Tibial artery (tissue), 4 donors: ENCODE measurements around the gene ITGB1BP1.

Experiments used
- DNase-seq, 2 donors: peaks; one replicate each; pipeline ENCODE4 v3.0.0-alpha.2; 2019
- H3K27ac ChIP-seq, 2 donors: fragments of 200-600 bp; sonication (generic) in 1 of 2; 1 replicate in 1 of 2; 2 replicates in 1 of 2; pipeline ENCODE4 v1.5.1; 2018 to 2019; ENCODE audit warnings: mild to moderate bottlenecking in 1 of 2
- H3K27me3 ChIP-seq, 2 donors: fragments of 200-600 bp; sonication (generic) in 1 of 2; one replicate each; pipeline versions ENCODE4 v1.5.1 to v1.6.0; 2016 to 2019
- H3K36me3 ChIP-seq, 3 donors: fragments of 200-600 bp; sonication (generic) in 2 of 3; one replicate each; pipeline ENCODE4 v1.5.1; 2016 to 2019; ENCODE audit warnings: mild to moderate bottlenecking in 2 of 3
- H3K4me1 ChIP-seq, 4 donors: fragments of 200-600 bp; sonication (generic) in 2 of 4; 1 replicate in 3 of 4; 2 replicates in 1 of 4; pipeline ENCODE4 v1.5.1; 2016 to 2019
- H3K4me3 ChIP-seq, 2 donors: fragments of 200-600 bp; sonication (generic) in 1 of 2; 1 replicate in 1 of 2; 2 replicates in 1 of 2; pipeline ENCODE4 v1.5.1; 2018 to 2019; ENCODE audit warnings: mild to moderate bottlenecking in 2 of 2
- H3K9me3 ChIP-seq, 3 donors: fragments of 200-600 bp; sonication (generic) in 1 of 3; one replicate each; pipeline ENCODE4 v1.5.1; 2016 to 2019
- intact Hi-C: fragments of 100-400 bp; cut with DNase I; formaldehyde crosslinking; loops from one replicate; pipeline ENCODE4 v1.15.0; 2023; ENCODE audit warnings: low total_unique reads
- TF ChIP-seq, protein P1 (sequence below), 2 experiments: fragments of 200-600 bp in 1 of 2; fragments of 450-650 bp in 1 of 2; IDR thresholded peaks; one replicate each; pipeline ENCODE4 v1.5.1; 2017 to 2019; ENCODE audit warnings: antibody characterized with exemption in 2 of 2, mild to moderate bottlenecking in 1 of 2, moderate library complexity in 1 of 2

ITGB1BP1 gene

DNA sequence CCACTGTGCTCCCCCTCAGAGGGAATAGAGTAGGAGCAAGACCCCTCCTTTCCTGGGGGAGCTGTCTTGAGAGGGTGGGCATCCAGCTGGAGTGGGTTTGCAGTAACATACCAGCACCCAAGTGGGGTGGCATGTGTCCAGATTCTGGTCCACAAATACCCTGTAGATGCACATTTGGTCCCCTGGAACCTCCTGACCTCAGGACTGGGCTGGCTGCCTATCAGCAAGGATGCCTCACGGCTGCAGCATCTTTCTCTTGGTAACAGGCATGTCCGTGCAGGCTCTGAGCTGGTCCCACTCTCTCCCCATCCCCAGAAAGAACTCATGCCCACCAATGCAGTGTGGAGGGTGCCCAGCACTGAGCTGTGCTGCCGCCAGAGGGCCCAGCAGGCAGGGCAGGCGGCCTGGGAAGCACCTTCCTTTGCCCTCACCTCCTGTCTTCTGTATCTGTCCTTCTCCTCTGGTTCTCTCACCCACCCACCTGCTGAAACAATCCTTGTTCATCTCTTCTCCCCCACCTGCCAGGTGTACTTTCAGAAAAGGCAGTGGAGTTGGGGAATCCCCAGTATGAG, 47.4 kb downstream of the ITGB1BP1 start:
- Histone ChIP-seq H3K27ac (no peak overlapping the region), H3K9me3 (no peaks in the 10 kb centered on the region), H3K4me3 (no peak overlapping the region), H3K4me1 (peaks cover 0 to 31% (median 3%) of the 10 kb centered on the region in 4 donors), H3K36me3 (peaks cover 9 to 82% (median 54%) of the 10 kb centered on the region in 3 donors), H3K27me3 (no peaks in the 10 kb centered on the region)
- TF ChIP-seq, protein P1, sequence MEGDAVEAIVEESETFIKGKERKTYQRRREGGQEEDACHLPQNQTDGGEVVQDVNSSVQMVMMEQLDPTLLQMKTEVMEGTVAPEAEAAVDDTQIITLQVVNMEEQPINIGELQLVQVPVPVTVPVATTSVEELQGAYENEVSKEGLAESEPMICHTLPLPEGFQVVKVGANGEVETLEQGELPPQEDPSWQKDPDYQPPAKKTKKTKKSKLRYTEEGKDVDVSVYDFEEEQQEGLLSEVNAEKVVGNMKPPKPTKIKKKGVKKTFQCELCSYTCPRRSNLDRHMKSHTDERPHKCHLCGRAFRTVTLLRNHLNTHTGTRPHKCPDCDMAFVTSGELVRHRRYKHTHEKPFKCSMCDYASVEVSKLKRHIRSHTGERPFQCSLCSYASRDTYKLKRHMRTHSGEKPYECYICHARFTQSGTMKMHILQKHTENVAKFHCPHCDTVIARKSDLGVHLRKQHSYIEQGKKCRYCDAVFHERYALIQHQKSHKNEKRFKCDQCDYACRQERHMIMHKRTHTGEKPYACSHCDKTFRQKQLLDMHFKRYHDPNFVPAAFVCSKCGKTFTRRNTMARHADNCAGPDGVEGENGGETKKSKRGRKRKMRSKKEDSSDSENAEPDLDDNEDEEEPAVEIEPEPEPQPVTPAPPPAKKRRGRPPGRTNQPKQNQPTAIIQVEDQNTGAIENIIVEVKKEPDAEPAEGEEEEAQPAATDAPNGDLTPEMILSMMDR (IDR thresholded peaks at IDR 0.05) = no peak
- peak in 1 of 2 donors; percentile 51 for DNase-seq
- intact Hi-C loops = no loop called here

DNA sequence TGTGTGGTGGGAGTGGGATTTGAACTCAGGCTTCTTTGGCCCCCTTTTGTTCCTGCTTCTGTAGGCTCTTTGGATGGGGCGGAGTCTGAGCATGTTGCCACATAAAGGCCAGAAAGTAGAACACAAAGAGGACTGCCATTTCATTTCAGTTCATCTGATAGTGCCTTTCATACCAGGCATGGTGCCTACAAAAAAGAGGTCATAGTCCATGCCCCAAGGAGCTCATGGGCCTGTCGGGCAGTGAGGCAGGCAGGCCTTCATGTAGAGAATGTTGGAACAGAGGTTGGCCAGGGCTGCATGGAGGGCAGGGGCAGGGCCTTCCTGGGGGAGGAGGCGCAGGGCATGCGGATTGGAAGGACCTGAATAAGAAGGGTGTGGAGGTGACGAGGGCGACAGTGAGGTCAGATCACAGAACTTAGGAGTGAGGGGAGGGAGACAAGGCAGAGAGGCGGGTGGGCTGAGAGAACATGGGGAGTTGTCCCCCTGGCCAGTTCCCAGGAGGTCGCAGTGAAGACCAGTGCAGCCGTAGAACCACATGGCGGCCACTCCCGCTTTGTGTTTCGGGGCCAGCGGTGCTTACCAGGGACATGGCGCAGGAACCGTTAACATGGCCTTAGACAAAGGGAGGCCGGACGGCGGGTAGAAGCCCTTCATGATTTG, 49.1 kb downstream of the ITGB1BP1 start:
- no peak for DNase-seq
- TF ChIP-seq, protein P1 (IDR thresholded peaks at IDR 0.05) = no peak
- Histone ChIP-seq H3K27me3 (no peaks in the 10 kb centered on the region), H3K36me3 (peaks cover 9 to 91% (median 58%) of the 10 kb centered on the region in 3 donors), H3K27ac (no peak overlapping the region), H3K9me3 (no peaks in the 10 kb centered on the region), H3K4me1 (peaks cover 0 to 21% (median 2%) of the 10 kb centered on the region in 4 donors), H3K4me3 (no peak overlapping the region)
- intact Hi-C loops = no loop called here

DNA sequence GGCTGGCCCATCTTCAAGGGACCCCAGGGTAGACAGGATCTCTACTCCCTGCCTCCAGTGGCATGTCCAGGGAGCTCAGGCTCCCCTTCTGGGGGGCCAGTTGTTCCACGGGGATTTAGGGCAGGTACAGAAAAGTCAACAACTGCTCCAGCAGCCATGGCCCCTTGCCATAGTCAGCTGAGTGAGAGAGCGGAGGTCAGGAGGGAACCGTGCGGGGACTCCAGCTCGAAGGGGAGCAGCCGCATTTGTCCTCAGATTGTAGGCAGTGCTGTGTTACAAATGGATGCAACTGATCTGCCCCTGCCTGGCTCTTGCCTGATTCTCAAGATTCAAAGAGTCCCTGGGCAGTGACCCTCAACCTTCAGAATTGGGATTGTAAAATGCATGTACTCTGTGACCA, 49.9 kb downstream of the ITGB1BP1 start:
- intact Hi-C loops = no loop called here
- TF ChIP-seq, protein P1 (IDR thresholded peaks at IDR 0.05) = no peak
- H3K9me3 ChIP-seq = no peaks in the 10 kb centered on the region
- no peaks in the 10 kb centered on the region for H3K27me3 ChIP-seq
- no peak for DNase-seq
- no peak overlapping the region for H3K27ac ChIP-seq
- no peak overlapping the region for H3K4me3 ChIP-seq
- peaks cover 0 to 14% (median 2%) of the 10 kb centered on the region in 4 donors for H3K4me1 ChIP-seq
- peaks cover 9 to 91% (median 65%) of the 10 kb centered on the region in 3 donors for H3K36me3 ChIP-seq

DNA sequence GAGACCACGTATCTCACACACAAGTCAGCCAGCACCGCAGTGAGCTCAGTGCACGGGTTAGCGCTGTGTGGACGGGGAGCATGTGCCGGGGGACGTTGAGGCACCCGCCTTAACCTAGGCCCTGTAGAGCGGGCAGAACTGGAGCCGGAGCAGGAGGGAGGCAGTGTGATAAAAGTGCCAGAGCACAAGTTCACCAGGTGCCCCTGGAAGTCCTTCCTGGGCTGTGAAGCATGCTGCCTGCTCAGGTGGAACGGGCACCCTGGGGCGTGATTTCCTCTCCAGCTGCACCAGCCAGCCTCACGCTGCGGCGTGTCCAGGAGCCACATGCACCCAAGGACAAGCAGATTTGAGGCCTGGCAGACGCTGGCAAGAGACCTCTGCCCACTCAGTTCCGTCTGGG, 50.3 kb downstream of the ITGB1BP1 start:
- peaks cover 9 to 91% (median 70%) of the 10 kb centered on the region in 3 donors for H3K36me3 ChIP-seq
- TF ChIP-seq, protein P1 (IDR thresholded peaks at IDR 0.05) = no peak
- peaks cover 0 to 10% (median under 1%) of the 10 kb centered on the region in 4 donors for H3K4me1 ChIP-seq
- H3K27ac ChIP-seq = no peak overlapping the region
- no peaks in the 10 kb centered on the region for H3K9me3 ChIP-seq
- no peak overlapping the region for H3K4me3 ChIP-seq
- DNase-seq = no peak
- H3K27me3 ChIP-seq = no peaks in the 10 kb centered on the region
- intact Hi-C loops = no loop called here

DNA sequence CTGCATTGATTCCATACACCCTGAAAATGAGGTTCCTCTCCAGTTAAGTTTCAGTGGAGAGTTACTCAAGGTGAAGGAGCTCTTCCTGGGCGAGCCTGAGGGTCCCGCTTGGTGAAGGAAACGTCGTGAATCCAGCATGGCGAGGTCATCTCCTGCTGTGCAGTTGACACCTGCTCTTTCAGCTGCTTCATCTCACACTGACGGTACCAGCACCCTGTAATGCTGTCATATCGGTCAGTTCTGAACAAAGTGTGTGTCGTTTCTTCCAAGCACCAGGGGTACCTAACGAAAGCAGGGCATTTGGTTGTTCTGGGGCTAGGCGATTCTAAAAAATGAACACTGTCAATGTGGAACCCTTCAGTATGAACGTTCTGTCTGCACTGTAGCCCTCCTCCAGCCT, 52.6 kb downstream of the ITGB1BP1 start:
- H3K27ac ChIP-seq = no peak overlapping the region
- intact Hi-C loops = no loop called here
- H3K4me3 ChIP-seq = no peak overlapping the region
- no peaks in the 10 kb centered on the region for H3K27me3 ChIP-seq
- no peaks in the 10 kb centered on the region for H3K9me3 ChIP-seq
- H3K4me1 ChIP-seq = no peaks in the 10 kb centered on the region
- H3K36me3 ChIP-seq = peaks cover 22 to 96% (median 81%) of the 10 kb centered on the region in 3 donors
- TF ChIP-seq, protein P1 (IDR thresholded peaks at IDR 0.05) = no peak
- no peak for DNase-seq
